Endometrial microvascular endothelial cells (primary cell): Measurements from ENCODE around the gene USP11. TPM values are rescaled to one million over a fixed set of nuclear protein-coding genes. Genes with fewer than 3 reads are reported as not detected.

Experiments used
- in situ Hi-C: cut with HindIII; loops from 2 replicates; pipeline ENCODE4 v1.10.0; 2017; ENCODE audit warnings: low sequenced_read_pairs, low pct_unique_long_range_greater_than_20kb; ENCODE audit errors: inconsistent ontology term
- total RNA-seq: library from RNA; depleted of rRNA; stranded (reverse); fragments of >200 nt; gene quantifications from one replicate; pipeline ENCODE4 v1.2.3, GENCODE V29; 2015; ENCODE audit errors: inconsistent ontology term

The USP11 gene
- 25.9 TPM for total RNA-seq

DNA sequence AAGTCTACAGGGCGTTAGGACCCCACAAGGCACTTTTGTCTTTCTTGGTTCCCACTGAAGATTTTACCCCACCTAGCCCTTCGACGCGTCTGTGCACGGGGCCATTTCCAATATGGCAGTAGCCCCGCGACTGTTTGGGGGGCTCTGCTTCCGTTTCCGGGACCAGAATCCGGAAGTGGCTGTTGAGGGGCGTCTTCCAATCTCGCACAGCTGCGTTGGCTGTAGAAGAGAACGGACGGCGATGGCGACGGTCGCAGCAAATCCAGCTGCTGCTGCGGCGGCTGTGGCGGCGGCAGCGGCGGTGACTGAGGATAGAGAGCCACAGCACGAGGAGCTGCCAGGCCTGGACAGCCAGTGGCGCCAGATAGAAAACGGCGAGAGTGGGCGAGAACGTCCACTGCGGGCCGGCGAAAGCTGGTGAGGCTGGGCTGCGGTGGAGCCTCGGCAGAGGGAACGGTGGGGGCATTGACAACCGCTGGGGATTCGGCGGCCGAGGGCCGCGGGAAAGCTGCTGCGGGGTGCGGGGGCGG is at the start of gene USP11:
TSS of gene USP11 (plus strand) at position 207 of the 530 bp plus-strand sequence. CDS start at position 242, 35 bp downstream.
- in situ Hi-C loops: no loop called here

- in situ Hi-C loops: no loop called here
These were observed 48.3 kb upstream of the USP11 start for GRCh38 chrX:47184486-47184885.

DNA sequence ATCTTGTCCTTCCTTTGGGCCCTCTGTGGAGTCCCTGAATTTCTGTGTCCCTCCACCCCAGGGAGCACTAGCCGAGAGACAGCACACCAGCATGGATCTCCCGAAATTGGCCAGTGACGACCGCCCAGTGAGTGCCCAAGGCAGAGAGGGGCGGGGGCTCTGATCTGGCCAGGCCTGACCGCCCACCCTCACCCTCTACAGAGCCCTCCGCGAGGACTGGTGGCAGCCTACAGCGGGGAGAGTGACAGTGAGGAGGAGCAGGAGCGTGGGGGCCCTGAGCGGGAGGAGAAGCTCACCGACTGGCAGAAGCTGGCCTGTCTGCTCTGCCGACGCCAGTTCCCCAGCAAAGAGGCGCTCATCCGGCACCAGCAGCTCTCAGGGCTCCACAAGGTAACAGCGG is 47.6 kb upstream of the USP11 start:
- in situ Hi-C loops: no loop called here

- in situ Hi-C loops: no loop called here
These were observed 46.6 kb upstream of the USP11 start for GRCh38 chrX:47186096-47186740.

- in situ Hi-C loops: no loop called here
These were observed 45.6 kb upstream of the USP11 start for GRCh38 chrX:47187106-47187677.

GRCh38 chrX:47189906-47190305 is 42.9 kb upstream of the USP11 start:
- in situ Hi-C loops: no loop called here

DNA sequence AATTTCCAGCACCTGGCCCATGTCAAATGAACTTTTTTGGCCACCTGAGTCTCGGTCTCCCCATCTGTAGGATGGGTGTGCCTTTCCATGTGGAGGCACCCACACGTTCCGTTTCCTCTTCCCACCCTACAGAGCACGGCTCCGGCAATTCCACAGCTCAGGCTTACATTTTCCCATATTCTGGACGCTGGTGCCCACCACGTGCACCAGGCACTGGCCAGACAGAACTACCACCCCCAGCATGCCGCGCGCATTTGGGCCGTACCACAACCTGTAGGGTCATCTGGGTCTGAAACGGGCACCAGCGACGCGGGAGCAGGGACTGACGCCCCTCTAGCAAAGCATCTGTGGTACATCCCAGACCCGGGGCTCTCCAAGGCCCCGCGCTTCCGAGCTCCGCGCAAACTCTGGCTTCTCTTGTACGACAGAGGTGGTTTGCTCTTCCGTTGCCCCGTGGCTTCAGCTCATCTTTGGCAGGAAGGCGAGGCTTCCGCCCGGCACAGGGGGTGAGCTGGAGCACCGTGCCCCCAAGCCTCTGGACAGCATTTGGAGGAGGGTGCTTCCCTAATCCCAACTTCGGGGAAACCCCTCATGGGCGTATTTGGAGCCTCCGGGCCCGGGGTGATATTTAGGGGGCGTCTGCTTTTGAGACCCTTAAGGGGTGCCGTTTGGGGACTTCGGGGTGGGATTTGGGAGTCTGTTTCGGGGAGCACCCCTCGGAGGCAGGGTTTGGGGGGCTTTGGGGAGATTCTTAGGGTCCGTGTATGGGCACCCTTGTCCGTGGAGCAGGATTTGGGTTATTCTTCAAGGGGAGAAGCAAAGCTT is 42.2 kb upstream of the USP11 start:
- in situ Hi-C loops: no loop called here

DNA sequence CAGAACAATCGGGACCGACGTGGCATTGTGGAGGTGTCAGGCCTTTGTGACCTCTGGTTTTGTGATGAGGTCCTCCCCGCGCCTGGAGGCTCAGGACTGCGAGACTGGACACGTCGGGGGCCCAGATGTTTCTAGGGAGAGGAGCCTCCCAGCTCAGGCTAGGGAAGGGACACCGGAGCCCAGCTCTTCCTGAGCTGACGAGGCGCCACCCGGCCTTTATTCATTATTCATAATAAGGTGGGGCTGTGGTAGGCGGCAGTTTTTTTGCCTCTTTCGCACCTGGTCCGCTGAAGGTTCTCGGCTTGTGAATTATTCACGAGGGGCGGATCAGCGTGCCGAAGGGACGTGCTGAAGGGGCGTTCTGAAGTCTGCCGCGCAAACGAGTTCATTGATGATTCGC is 41.5 kb upstream of the USP11 start:
- in situ Hi-C loops: no loop called here

DNA sequence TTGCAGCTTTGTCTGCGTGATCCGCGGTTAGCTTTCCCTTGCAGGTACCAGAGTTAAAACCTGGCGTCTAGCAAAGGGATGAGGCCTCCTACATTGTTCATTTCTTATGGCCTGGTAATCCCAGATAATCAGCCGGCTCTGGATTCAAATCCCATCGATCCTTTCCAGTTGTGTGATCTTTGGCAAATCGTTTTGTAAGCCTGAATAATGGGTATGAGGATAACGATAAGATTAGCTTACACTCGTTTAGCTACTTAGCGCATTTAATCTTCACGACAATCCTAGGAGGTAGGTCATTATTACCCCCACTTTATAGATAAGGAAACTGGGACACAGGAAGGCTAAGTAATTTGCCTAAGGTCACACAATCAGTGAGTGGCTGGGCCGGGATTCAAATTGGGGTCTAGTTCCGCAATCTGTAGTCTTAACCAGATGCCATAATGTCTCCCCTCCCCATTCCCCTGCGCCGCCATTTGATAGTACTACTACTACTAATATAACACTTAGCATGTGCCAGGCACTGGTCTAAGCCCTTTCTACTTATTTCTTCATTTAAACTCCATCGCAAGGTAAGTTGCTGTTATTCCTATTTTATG is 40.9 kb upstream of the USP11 start:
- in situ Hi-C loops: no loop called here

DNA sequence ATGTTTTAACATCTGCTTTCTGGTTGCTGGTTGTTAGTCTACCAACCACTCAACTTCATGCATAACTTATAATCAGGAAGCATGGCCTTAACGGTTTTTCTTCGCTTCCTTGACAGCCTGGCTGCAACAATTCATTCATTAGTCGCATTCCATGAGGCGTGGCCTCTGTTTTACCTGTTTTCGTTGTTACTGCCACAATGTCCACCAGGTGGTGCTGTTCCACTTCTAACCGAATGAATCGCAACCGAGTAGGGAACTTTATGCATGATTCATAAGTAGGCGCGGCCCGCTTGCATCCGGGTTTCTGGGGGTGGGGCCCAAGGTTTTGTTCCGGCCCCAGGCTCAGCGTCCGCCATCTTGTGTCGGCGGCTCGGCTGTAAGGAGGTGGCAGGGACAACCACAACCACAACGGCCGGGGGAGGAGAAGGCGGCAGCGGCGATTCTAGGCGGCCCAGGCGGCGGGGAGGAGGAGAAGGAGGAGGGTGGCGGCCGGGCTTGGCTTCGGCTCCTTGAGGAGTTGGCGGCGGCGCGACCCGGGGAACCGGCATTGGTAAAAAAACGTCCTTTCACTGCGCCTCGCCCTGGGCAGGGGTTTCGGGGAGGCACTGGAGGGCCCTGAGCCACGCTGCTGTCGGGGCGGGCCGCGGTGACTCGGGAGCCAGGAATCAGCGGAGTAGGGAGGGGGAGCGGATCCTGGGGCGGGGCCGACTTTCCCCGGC is 39.2 kb upstream of the USP11 start, which contains the start of gene UBA1:
TSS of gene UBA1 (plus strand) at position 355 of the 719 bp plus-strand sequence. CDS start 4,974 bp downstream, outside the sequence.
- in situ Hi-C loops: no loop called here

- in situ Hi-C loops: no loop called here
These were observed 38.5 kb upstream of the USP11 start for GRCh38 chrX:47194194-47194787.

GRCh38 chrX:47196098-47196497 is 36.7 kb upstream of the USP11 start:
- in situ Hi-C loops: no loop called here

DNA sequence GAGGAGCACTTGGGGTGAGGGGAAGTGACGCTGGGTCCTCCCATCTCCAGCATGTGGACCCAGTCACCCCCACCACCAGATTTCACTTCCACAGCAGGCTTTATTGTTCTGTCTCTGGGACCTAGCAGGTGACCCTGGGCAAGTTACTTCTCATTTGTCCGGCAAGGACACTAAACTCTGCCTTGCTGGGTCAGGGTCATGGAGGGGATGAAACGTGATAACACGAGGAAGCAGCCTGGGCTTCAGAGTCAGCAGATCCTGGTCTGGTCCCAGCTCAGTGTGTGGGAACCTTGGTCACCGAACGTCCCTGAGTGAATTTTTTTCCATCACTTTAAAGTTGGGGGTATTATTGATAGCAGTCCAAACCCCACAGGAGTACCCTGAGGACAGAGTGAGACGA is 35.3 kb upstream of the USP11 start:
- in situ Hi-C loops: no loop called here

DNA sequence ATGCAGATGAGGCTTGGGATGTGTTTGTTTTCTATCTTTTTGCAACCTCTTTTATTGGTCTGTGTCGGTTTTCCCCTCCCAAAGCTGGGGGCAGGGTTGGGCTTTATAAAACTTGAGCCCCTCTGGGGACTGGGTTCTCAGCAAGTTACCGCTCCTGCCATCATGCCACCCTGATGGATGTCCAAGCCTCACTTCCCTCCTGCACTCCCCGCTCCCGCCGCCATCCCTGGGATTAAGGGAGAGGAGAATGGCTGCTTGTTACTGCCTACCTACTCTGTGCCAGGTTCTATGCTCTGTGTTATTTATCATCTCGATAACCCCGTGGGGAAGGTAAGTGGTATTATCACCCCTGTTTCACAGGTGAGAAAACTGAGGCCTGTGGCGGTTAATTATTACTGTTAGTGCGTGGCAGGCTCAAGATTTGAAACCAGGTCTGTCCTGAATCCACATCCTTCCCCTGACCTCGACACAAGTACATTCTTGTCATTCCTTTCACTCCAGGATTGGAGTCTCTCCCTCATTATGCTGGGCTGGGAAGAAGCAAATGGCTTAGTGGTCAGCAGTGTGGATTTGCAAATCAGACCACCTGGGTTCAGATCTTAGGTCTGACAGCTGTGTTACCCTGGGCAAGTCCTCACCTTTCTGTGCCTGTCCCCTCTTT is 34.7 kb upstream of the USP11 start:
- in situ Hi-C loops: no loop called here

- in situ Hi-C loops: no loop called here
These were observed 34.1 kb upstream of the USP11 start for GRCh38 chrX:47198687-47199080.

- in situ Hi-C loops: no loop called here
These were observed 33.5 kb upstream of the USP11 start for GRCh38 chrX:47199286-47199685.

- in situ Hi-C loops: no loop called here
These were observed 32.2 kb upstream of the USP11 start for GRCh38 chrX:47200385-47201150.
